HepG2 (cell line): ENCODE results near the gene CAMK2D. TPM values are rescaled to one million over a fixed set of nuclear protein-coding genes. Genes with fewer than 3 reads are reported as not detected.

Source experiments
- CBX2 ChIP-seq, 2 experiments: fragments of 200-600 bp in 1 of 2; sonication (generic); formaldehyde crosslinking in 1 of 2; IDR thresholded peaks; 2 replicates each; pipeline versions ENCODE4 v1.7.0 to v1.8.1; 2018 to 2022; ENCODE audit warnings: low read depth in 2 of 2, low read length in 1 of 2, mild to moderate bottlenecking in 1 of 2, missing genetic modification reagents in 1 of 2
- EZH2 ChIP-seq: conservative IDR thresholded peaks from 2 replicates; pipeline ENCODE4 v1.6.1; 2012; ENCODE audit warnings: mild to moderate bottlenecking, low read depth, low read length, moderate library complexity
- HNF4G ChIP-seq, 2 experiments: sonication (generic) in 1 of 2; formaldehyde crosslinking in 1 of 2; IDR thresholded peaks; 2 replicates each; pipeline versions ENCODE4 v1.4.0 to v1.6.1; 2011 to 2020; ENCODE audit warnings: borderline replicate concordance in 2 of 2, low read depth in 2 of 2, mild to moderate bottlenecking in 2 of 2, low read length in 1 of 2, missing genetic modification reagents in 1 of 2, moderate library complexity in 1 of 2
- HNRNPUL1 ChIP-seq: fragments of 200-400 bp; formaldehyde crosslinking; IDR thresholded peaks from 2 replicates; pipeline ENCODE4 v1.6.1; 2017; ENCODE audit warnings: low read depth, mild to moderate bottlenecking, low read length, moderate library complexity
- HOXA5 ChIP-seq: sonication (generic); formaldehyde crosslinking; IDR thresholded peaks from 2 replicates; pipeline ENCODE4 v1.4.0; 2020; ENCODE audit warnings: missing genetic modification reagents
- HOXD1 ChIP-seq: sonication (generic); formaldehyde crosslinking; IDR thresholded peaks from 2 replicates; pipeline ENCODE4 v1.5.0; 2020; ENCODE audit warnings: missing genetic modification reagents
- MBNL3 ChIP-seq: fragments of 250-450 bp; sonication (Bioruptor Pico); conservative IDR thresholded peaks from 2 replicates; pipeline ENCODE4 v1.8.0; 2022; ENCODE audit warnings: mild to moderate bottlenecking, inconsistent platforms
- NFKB2 ChIP-seq: sonication (generic); formaldehyde crosslinking; IDR thresholded peaks from 2 replicates; pipeline ENCODE4 v1.4.0; 2020; ENCODE audit warnings: missing genetic modification reagents, borderline replicate concordance
- NR3C1 ChIP-seq: sonication (generic); formaldehyde crosslinking; IDR thresholded peaks from 2 replicates; pipeline ENCODE4 v1.4.0; 2020; ENCODE audit warnings: missing genetic modification reagents
- RORA ChIP-seq: sonication (generic); formaldehyde crosslinking; IDR thresholded peaks from 2 replicates; pipeline ENCODE4 v1.5.0; 2020; ENCODE audit warnings: mild to moderate bottlenecking, missing genetic modification reagents, moderate library complexity
- SMAD3 ChIP-seq: sonication (generic); formaldehyde crosslinking; IDR thresholded peaks from 2 replicates; pipeline ENCODE4 v1.4.0; 2020; ENCODE audit warnings: missing genetic modification reagents
- STAG1 ChIP-seq: sonication (generic); formaldehyde crosslinking; IDR thresholded peaks from 2 replicates; pipeline ENCODE4 v1.4.0; 2020; ENCODE audit warnings: missing genetic modification reagents
- TMF1 ChIP-seq: sonication (generic); formaldehyde crosslinking; IDR thresholded peaks from 2 replicates; pipeline ENCODE4 v1.8.1; 2022; ENCODE audit warnings: low read depth, missing genetic modification reagents
- ZMAT3 ChIP-seq: sonication (generic); formaldehyde crosslinking; conservative IDR thresholded peaks from 2 replicates; pipeline ENCODE4 v1.7.0; 2021; ENCODE audit warnings: missing genetic modification reagents
- ZNF460 ChIP-seq: sonication (generic); formaldehyde crosslinking; IDR thresholded peaks from 2 replicates; pipeline ENCODE4 v1.5.1; 2020; ENCODE audit warnings: missing genetic modification reagents, mild to moderate bottlenecking, borderline replicate concordance
- ZNF614 ChIP-seq: IDR thresholded peaks from 2 replicates; pipeline ENCODE4 v1.6.1; 2018; ENCODE audit warnings: missing biosample characterization, missing genetic modification reagents, inconsistent platforms, borderline replicate concordance
- polyA plus RNA-seq, 8 experiments: library from polyadenylated mRNA; depleted of rRNA in 3 of 8; stranded (reverse) in 7 of 8; unstranded in 1 of 8; fragments of >200 nt; fragmentation: Illumina TruSeq in 4 of 8; extraction: Trizol in 4 of 8; gene quantifications; 2 replicates each; pipeline versions ENCODE4 v1.2.1 to v1.2.3, GENCODE V29; 2011 to 2016; ENCODE audit warnings: low read depth in 4 of 8, missing spikeins in 1 of 8, mixed read lengths in 1 of 8; ENCODE audit not compliant: insufficient read depth in 1 of 8
- total RNA-seq, 5 experiments: library from RNA; depleted of rRNA; stranded (reverse); fragments of >200 nt; fragmentation: Illumina TruSeq; extraction: Trizol; gene quantifications; 2 replicates each; pipeline ENCODE4 v1.2.3, GENCODE V29; 2016; ENCODE audit warnings: low read depth in 1 of 5
- TF ChIP-seq, protein P1 (sequence below), 2 experiments: sonication (generic) in 1 of 2; formaldehyde crosslinking in 1 of 2; IDR thresholded peaks; 2 replicates each; pipeline versions ENCODE4 v1.5.1 to v1.6.1; 2011 to 2020; ENCODE audit warnings: borderline replicate concordance in 1 of 2, low read depth in 1 of 2, low read length in 1 of 2, mild to moderate bottlenecking in 1 of 2, missing genetic modification reagents in 1 of 2, moderate library complexity in 1 of 2
- TF ChIP-seq, protein P2 (sequence below): sonication (generic); formaldehyde crosslinking; IDR thresholded peaks from 2 replicates; pipeline ENCODE4 v1.4.0; 2020; ENCODE audit warnings: mild to moderate bottlenecking, missing genetic modification reagents, borderline replicate concordance
- TF ChIP-seq, protein P3 (sequence below), 2 experiments: IDR thresholded peaks; 2 replicates each; pipeline ENCODE4 v1.6.1; 2011 to 2012; ENCODE audit warnings: low read length in 2 of 2, borderline replicate concordance in 1 of 2, low read depth in 1 of 2, mild to moderate bottlenecking in 1 of 2, moderate library complexity in 1 of 2
- TF ChIP-seq, protein P4 (sequence below): sonication (generic); formaldehyde crosslinking; IDR thresholded peaks from 2 replicates; pipeline ENCODE4 v1.4.0; 2020; ENCODE audit warnings: missing genetic modification reagents

The CAMK2D gene
- total and polyA plus RNA-seq, 2 of the 13 experiments (the other 11 are each of a cell fraction or from before 2014, with no cell fraction given) = 18.0 to 65.4 TPM

DNA sequence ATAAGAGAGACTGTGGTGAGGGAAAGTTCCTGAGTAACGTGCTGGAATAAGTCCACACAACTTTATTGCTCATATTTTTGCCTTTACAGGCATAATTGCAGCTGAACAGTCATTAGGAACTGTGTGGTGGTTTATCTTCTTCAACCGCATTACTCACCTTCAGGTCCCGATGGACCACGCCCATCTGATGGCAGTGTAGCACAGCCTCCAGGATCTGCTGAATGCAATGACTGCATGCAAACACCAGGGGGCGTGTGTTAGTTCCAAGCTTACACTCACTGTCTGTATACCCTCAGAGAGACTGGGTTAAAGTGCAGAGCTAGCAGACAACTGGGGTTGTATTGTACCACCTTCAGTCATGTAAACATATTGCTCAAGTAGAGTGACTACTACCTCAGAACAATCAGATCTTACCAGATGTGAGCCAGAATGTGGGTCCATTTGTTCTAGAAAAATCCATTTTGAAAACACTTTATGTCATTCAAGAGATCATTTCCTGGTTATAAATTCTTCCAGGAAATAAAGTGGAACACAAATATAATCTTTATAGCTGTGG, 214.0 kb downstream of the CAMK2D start (continued):
- TF ChIP-seq STAG1 (CRISPR knock-in tag) (peak; percentile 92), CBX2 (IDR thresholded peaks at IDR 0.05; ENCODE audit: low read depth, low read length) (no peak), CBX2 (CRISPR knock-in tag; IDR thresholded peaks at IDR 0.05; ENCODE audit: low read depth) (no peak), SMAD3 (CRISPR knock-in tag) (peak; percentile 90), EZH2 (no peak), NR3C1 (no peak), HOXA5 (peak; percentile 58; the same call in 1 of the 2 replicates), RORA (no peak), HNRNPUL1 (no peak), ZMAT3 (CRISPR knock-in tag) (0 out of 2 replicates have a peak, but pooled peaks have one; percentile 43), TMF1 (CRISPR knock-in tag) (no peak), ZNF460 (CRISPR knock-in tag) (no peak), HNF4G (IDR thresholded peaks at IDR 0.05; ENCODE audit: borderline replicate concordance, low read depth, low read length) (peak; percentile 67; the same call in 1 of the 2 replicates), HNF4G (CRISPR knock-in tag; IDR thresholded peaks at IDR 0.05; ENCODE audit: borderline replicate concordance, low read depth) (no peak), HOXD1 (no peak), MBNL3 (CRISPR knock-in tag) (no peak), ZNF614 (CRISPR knock-in tag) (peak; percentile 69; the same call in 1 of the 2 replicates), NFKB2 (CRISPR knock-in tag) (no peak)
- TF ChIP-seq, protein P1, sequence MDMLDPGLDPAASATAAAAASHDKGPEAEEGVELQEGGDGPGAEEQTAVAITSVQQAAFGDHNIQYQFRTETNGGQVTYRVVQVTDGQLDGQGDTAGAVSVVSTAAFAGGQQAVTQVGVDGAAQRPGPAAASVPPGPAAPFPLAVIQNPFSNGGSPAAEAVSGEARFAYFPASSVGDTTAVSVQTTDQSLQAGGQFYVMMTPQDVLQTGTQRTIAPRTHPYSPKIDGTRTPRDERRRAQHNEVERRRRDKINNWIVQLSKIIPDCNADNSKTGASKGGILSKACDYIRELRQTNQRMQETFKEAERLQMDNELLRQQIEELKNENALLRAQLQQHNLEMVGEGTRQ (IDR thresholded peaks at IDR 0.05; ENCODE audit: low read depth, low read length) = no peak
- TF ChIP-seq, protein P1 (CRISPR knock-in tag; IDR thresholded peaks at IDR 0.05; ENCODE audit: borderline replicate concordance) = no peak
- TF ChIP-seq, protein P2, sequence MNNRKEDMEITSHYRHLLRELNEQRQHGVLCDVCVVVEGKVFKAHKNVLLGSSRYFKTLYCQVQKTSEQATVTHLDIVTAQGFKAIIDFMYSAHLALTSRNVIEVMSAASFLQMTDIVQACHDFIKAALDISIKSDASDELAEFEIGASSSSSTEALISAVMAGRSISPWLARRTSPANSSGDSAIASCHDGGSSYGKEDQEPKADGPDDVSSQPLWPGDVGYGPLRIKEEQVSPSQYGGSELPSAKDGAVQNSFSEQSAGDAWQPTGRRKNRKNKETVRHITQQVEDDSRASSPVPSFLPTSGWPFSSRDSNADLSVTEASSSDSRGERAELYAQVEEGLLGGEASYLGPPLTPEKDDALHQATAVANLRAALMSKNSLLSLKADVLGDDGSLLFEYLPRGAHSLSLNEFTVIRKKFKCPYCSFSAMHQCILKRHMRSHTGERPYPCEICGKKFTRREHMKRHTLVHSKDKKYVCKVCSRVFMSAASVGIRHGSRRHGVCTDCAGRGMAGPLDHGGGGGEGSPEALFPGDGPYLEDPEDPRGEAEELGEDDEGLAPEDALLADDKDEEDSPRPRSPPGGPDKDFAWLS = no peak
- TF ChIP-seq, protein P3, sequence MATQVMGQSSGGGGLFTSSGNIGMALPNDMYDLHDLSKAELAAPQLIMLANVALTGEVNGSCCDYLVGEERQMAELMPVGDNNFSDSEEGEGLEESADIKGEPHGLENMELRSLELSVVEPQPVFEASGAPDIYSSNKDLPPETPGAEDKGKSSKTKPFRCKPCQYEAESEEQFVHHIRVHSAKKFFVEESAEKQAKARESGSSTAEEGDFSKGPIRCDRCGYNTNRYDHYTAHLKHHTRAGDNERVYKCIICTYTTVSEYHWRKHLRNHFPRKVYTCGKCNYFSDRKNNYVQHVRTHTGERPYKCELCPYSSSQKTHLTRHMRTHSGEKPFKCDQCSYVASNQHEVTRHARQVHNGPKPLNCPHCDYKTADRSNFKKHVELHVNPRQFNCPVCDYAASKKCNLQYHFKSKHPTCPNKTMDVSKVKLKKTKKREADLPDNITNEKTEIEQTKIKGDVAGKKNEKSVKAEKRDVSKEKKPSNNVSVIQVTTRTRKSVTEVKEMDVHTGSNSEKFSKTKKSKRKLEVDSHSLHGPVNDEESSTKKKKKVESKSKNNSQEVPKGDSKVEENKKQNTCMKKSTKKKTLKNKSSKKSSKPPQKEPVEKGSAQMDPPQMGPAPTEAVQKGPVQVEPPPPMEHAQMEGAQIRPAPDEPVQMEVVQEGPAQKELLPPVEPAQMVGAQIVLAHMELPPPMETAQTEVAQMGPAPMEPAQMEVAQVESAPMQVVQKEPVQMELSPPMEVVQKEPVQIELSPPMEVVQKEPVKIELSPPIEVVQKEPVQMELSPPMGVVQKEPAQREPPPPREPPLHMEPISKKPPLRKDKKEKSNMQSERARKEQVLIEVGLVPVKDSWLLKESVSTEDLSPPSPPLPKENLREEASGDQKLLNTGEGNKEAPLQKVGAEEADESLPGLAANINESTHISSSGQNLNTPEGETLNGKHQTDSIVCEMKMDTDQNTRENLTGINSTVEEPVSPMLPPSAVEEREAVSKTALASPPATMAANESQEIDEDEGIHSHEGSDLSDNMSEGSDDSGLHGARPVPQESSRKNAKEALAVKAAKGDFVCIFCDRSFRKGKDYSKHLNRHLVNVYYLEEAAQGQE (IDR thresholded peaks at IDR 0.05; ENCODE audit: borderline replicate concordance in 1 of 2, low read depth in 1 of 2, low read length in 2 of 2) = no peak
- TF ChIP-seq, protein P4, sequence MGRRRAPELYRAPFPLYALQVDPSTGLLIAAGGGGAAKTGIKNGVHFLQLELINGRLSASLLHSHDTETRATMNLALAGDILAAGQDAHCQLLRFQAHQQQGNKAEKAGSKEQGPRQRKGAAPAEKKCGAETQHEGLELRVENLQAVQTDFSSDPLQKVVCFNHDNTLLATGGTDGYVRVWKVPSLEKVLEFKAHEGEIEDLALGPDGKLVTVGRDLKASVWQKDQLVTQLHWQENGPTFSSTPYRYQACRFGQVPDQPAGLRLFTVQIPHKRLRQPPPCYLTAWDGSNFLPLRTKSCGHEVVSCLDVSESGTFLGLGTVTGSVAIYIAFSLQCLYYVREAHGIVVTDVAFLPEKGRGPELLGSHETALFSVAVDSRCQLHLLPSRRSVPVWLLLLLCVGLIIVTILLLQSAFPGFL (CRISPR knock-in tag) = no peak
